SH-SY5Y (cell line): ENCODE measurements around the gene ANXA4.

Experiments
- GATA2 ChIP-seq: IDR thresholded peaks from 2 replicates; pipeline ENCODE4 v1.6.1; 2011; ENCODE audit warnings: mild to moderate bottlenecking, low read depth, low read length
- GATA3 ChIP-seq: IDR thresholded peaks from 2 replicates; pipeline ENCODE4 v1.6.1; 2011; ENCODE audit warnings: low read depth, mild to moderate bottlenecking, low read length, moderate library complexity

- no peak for TF ChIP-seq GATA3
- no peak for TF ChIP-seq GATA2
Observed at GRCh38 chr2:69790601-69790959, 48.6 kb downstream of the ANXA4 start.
